ENCODE results near the gene DOCK3. TPM values are rescaled to one million over a fixed set of nuclear protein-coding genes. Genes with fewer than 3 reads are reported as not detected.

Gene DOCK3
- polyA plus RNA-seq, 2 of the 4 experiments (the other 2 are of a cell fraction) = 0.40 to 0.46 TPM

- no CpG with 5 or more reads among the region's 1 CpG for WGBS (ENCODE audit: missing lambda C conversion rate)
Observed at GRCh38 chr3:51337666-51338065, 662.9 kb downstream of the DOCK3 start.

GRCh38 chr3:51338632-51339031 is 663.9 kb downstream of the DOCK3 start:
- ChIA-PET CTCF (interaction anchor here (2.0 kb wide), 1 partner anchor 28 kb away, joined by 5 read pairs; no protein-coding TSS in a partner anchor), POLR2A (no interaction called here)
- WGBS (ENCODE audit: missing lambda C conversion rate) = 67% methylated on average over 3 of the region's 3 CpGs
- no peak for DNase-seq (ENCODE audit: low read depth in 1 of 2, low spot score in 1 of 2)
- no peak for FAIRE-seq
- Histone ChIP-seq H3K4me1 (peaks cover 24% of the 10 kb centered on the region), H3K4me2 (no peak overlapping the region), H3K27ac (peak overlapping the region in 1 of 2 experiments; percentile 87; a peak in 1 of 6 replicates), H3K9me3 (no peaks in the 10 kb centered on the region), H3K4me3 (no peak overlapping the region)
- ATAC-seq = no peak
- TF ChIP-seq HDAC2 (IDR thresholded peaks at IDR 0.05) (no peak), FOSL2 (IDR thresholded peaks at IDR 0.05) (no peak), FOSL2 (CRISPR knock-in tag; IDR thresholded peaks at IDR 0.05) (no peak), PHF8 (IDR thresholded peaks at IDR 0.05; ENCODE audit: borderline replicate concordance, low read depth) (no peak), POLR2A (IDR thresholded peaks at IDR 0.05; ENCODE audit: low read length) (no peak), ZC3H11A (IDR thresholded peaks at IDR 0.05) (no peak), JUNB (IDR thresholded peaks at IDR 0.05) (no peak), CHD2 (IDR thresholded peaks at IDR 0.05; ENCODE audit: low read length, partially characterized antibody) (no peak), RFX5 (IDR thresholded peaks at IDR 0.05) (no peak), ZFP36 (IDR thresholded peaks at IDR 0.05; ENCODE audit: borderline replicate concordance, partially characterized antibody) (no peak), NFE2L2 (conservative IDR thresholded peaks at IDR 0.05; ENCODE audit: low read length) (no peak), JUN (IDR thresholded peaks at IDR 0.05) (no peak)

More at GRCh38 chr3:51337666-51338065, 662.9 kb downstream of the DOCK3 start:
- H3K4me1 ChIP-seq = peaks cover 23% of the 10 kb centered on the region
- FAIRE-seq (no peak), DNase-seq (ENCODE audit: low read depth in 1 of 2, low spot score in 1 of 2) (no peak), ATAC-seq (no peak)
- no peak overlapping the region for H3K27ac ChIP-seq
- POLR2A ChIA-PET = no interaction called here
- no peaks in the 10 kb centered on the region for H3K9me3 ChIP-seq
- CTCF ChIA-PET = no interaction called here
- H3K4me2 ChIP-seq = no peak overlapping the region
- TF ChIP-seq, protein P1, sequence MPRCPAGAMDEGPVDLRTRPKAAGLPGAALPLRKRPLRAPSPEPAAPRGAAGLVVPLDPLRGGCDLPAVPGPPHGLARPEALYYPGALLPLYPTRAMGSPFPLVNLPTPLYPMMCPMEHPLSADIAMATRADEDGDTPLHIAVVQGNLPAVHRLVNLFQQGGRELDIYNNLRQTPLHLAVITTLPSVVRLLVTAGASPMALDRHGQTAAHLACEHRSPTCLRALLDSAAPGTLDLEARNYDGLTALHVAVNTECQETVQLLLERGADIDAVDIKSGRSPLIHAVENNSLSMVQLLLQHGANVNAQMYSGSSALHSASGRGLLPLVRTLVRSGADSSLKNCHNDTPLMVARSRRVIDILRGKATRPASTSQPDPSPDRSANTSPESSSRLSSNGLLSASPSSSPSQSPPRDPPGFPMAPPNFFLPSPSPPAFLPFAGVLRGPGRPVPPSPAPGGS (IDR thresholded peaks at IDR 0.05) = no peak
- no peak for TF ChIP-seq CBX2 (IDR thresholded peaks at IDR 0.05; ENCODE audit: borderline replicate concordance, low read depth)
- no peak for TF ChIP-seq RAD21 (conservative IDR thresholded peaks at IDR 0.05 in 1 of 2, IDR thresholded peaks at IDR 0.05 in 1 of 2)
- no peak for TF ChIP-seq JUNB (IDR thresholded peaks at IDR 0.05)
- H3K4me3 ChIP-seq = no peak overlapping the region

DNA sequence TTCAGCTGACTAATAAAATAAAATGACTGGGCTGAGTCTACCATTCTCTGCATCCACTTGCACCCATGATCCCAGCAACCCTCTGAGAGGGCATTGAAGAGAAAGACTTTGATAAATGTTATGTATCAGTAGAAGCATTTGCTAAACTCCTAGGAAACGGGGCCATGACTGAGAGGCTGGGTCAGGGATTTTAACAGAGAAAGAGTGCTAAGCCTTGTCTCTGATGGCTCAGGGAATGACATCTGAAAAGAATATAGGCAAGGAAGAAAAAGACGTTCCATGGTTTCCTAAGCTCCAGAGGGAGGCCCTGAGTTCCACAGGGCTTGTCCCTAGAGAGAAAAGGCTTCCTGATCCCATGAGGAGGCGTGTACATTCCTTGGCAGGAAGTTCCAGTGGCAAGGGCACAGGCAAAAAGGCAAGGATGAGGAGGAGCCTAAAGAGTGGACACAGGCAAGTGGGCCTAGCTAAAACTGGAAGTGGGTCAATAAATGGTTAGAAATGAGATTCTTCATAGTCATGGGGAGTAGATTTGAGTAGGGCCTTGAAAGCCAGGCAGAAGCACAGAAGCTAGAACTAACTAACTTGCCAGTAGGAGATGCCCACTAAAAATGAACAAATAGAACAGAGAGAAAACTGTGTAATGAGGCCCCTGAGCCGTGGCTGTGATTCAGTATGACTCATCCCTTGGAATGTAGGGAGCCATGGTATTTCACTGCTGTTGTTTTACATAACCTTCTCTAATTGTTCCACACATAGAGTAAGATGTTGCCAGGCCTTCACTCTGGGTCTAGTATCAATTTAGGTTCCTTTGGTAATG is 665.5 kb downstream of the DOCK3 start:
- TF ChIP-seq KDM1A (IDR thresholded peaks at IDR 0.05; ENCODE audit: low read depth) = no peak
- peak; percentile 30 for TF ChIP-seq MAX (IDR thresholded peaks at IDR 0.05)
- TF ChIP-seq JUNB (IDR thresholded peaks at IDR 0.05) = peak; percentile 81
- TF ChIP-seq PHF8 (IDR thresholded peaks at IDR 0.05; ENCODE audit: borderline replicate concordance, low read depth) = no peak
- TF ChIP-seq JUN (IDR thresholded peaks at IDR 0.05) = peak in 1 of 2 experiments; percentile 37; a peak in 1 of 5 replicates
- TF ChIP-seq REST (IDR thresholded peaks at IDR 0.05) = no peak
- TF ChIP-seq FOSL2 (IDR thresholded peaks at IDR 0.05) = peak; percentile 85
- peak; percentile 97 for TF ChIP-seq FOSL2 (CRISPR knock-in tag; IDR thresholded peaks at IDR 0.05)
- TF ChIP-seq ZNF302 (CRISPR knock-in tag; IDR thresholded peaks at IDR 0.05) = no peak
- TF ChIP-seq CEBPB (IDR thresholded peaks at IDR 0.05) = peak in 1 of 2 experiments; percentile 64; a peak in 2 of 4 replicates
- H3K4me1 ChIP-seq = peaks cover 38% of the 10 kb centered on the region
- peak overlapping the region; percentile 81 for H3K4me2 ChIP-seq
- CTCF ChIA-PET = interaction anchor here (1.6 to 2.0 kb wide), 2 partner anchors 30 to 32 kb away, joined by 5 to 6 read pairs; no protein-coding TSS in a partner anchor
- peak overlapping the region; percentile 86 to 87 for H3K27ac ChIP-seq
- peak; percentile 49 for FAIRE-seq
- H3K9me3 ChIP-seq = no peaks in the 10 kb centered on the region
- H3K4me3 ChIP-seq = no peak overlapping the region
- peak; percentile 54 to 77 for DNase-seq (ENCODE audit: low read depth in 1 of 2, low spot score in 1 of 2)
- 21% methylated on average over 4 of the region's 4 CpGs for WGBS (ENCODE audit: missing lambda C conversion rate)
- POLR2A ChIA-PET = interaction anchor here (0.6 kb wide), 1 partner anchor 113 kb away, joined by 3 read pairs; no protein-coding TSS in a partner anchor
- ATAC-seq = peak; percentile 83

Data from A549 (cell line).